Muscle layer of colon (tissue), 2 donors: ENCODE measurements around the gene FAM9C.
"Not testable (repeated sequence)": the region's sequence is repeated elsewhere in the genome, so short reads cannot be mapped to it uniquely, and the experiment has no call there.

Experiments
- H3K27ac ChIP-seq: one replicate; pipeline ENCODE4 v1.7.0; 2013; ENCODE audit warnings: low read depth, mild to moderate bottlenecking, low read length, moderate library complexity
- H3K27me3 ChIP-seq, 2 donors: one replicate each; pipeline ENCODE4 v1.7.0; 2013; ENCODE audit warnings: low read length in 2 of 2, mild to moderate bottlenecking in 2 of 2; ENCODE audit not compliant: insufficient read depth in 2 of 2, control insufficient read depth in 1 of 2
- H3K36me3 ChIP-seq: one replicate; pipeline ENCODE4 v1.7.0; 2013; ENCODE audit warnings: mild to moderate bottlenecking, low read length; ENCODE audit not compliant: insufficient read depth
- H3K4me1 ChIP-seq: one replicate; pipeline ENCODE4 v1.7.0; 2013; ENCODE audit warnings: mild to moderate bottlenecking, low read length; ENCODE audit not compliant: insufficient read depth
- H3K4me3 ChIP-seq, 2 donors: one replicate each; pipeline ENCODE4 v1.7.0; 2013; ENCODE audit warnings: low read length in 2 of 2, low read depth in 1 of 2, mild to moderate bottlenecking in 1 of 2, moderate library complexity in 1 of 2
- H3K9ac ChIP-seq: one replicate; pipeline ENCODE4 v1.7.0; 2013; ENCODE audit warnings: low read length
- H3K9me3 ChIP-seq: one replicate; pipeline ENCODE4 v1.7.0; 2013; ENCODE audit warnings: mild to moderate bottlenecking, low read length
- donor health status: abdominal sarcoma.
- donor health status: Adenocarcinoma of cecum.

Gene FAM9C

DNA sequence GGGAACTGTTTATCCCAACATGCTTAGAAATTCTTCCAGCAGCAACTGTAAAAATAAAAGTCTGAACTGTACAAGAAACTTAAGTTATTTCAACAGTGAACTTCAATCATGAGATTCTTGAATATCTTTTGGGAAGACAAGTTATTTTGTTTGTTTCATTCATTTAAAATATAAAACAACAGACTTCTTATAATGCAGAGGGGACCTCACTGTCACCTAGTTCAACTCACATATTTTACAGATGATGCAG lies 14.9 kb downstream of the FAM9C start:
- Histone ChIP-seq H3K4me1 (peaks cover 6% of the 10 kb centered on the region), H3K4me3 (no peak overlapping the region), H3K9ac (no peak overlapping the region), H3K36me3 (no peaks in the 10 kb centered on the region), H3K27ac (no peak overlapping the region), H3K27me3 (no peaks in the 10 kb centered on the region), H3K9me3 (no peaks in the 10 kb centered on the region)

DNA sequence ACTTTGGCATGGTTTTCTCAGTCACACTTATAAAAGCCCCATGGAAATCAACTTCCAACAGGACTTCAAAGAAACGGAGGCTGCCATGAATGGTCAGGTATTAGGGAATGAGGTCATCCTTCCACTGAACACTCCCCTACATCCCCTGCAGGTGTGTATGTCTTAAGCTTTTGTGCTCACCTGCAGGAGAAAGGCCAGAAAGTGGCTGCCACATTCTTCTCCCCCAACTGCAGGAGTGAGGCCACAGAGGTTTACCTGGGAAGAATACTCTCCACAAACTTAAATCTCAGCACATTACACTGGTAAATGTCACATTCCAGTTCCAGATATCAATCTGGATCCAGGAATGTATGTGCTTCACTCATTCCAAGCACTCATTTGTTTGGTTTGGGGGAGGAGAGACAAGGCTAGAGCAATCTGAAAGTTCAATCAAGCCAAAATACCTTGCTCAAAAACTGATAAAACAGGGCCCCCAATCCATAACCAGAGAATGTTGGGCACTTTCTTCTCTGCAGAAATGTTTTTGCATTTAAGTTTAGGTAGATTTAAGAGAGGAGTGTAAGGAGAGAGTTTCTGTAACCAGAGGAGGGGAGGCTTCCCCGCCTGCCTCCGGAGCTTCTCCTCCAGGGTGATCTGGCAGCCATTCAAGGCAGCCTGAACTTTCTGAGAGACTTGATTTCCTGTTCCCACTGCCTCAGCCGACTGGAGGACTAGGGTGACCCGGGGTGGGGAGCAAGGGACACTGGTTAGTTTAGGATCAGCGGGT lies 15.4 kb downstream of the FAM9C start:
- H3K9ac ChIP-seq, result no peak overlapping the region
- no peaks in the 10 kb centered on the region for H3K27me3 ChIP-seq
- no peaks in the 10 kb centered on the region for H3K36me3 ChIP-seq
- H3K4me3 ChIP-seq, result no peak overlapping the region
- H3K9me3 ChIP-seq, result no peaks in the 10 kb centered on the region
- peaks cover 6% of the 10 kb centered on the region for H3K4me1 ChIP-seq
- H3K27ac ChIP-seq, result no peak overlapping the region

DNA sequence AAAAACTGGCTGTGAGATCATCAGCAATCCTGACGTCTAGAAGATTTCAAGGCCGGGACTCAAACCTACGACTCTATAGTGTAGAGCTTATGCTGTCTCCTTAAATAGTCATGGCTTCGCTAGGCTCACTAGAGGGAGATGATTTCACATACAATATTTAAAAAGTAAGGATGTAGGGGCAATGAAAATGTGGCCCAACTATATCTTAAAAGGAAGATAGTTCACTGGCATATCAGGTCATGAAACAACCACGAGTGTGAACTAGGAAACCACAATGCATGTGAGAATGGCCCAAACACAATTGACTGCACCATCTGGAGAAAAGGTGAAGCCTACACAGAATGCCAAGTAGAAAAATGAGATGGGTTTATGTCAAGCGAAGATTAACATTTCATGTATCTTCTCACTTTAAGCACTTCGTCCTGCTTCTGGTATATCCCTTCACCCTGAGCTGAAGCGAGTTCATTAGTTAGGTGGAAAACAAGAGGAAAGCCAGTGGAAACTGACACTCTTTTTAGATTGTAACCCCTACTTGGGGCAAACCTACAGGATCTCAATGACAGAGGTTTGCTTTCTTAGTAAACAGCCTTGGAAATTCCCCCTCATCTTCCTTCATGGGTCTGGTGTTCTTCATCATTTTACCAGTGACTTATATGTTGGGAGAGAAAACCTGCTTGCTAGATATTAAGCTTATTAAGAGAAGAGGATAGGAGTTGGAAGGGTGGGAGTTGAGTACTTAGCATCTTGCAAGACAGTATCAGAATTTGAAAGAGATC lies 17.4 kb downstream of the FAM9C start:
- Histone ChIP-seq H3K9me3 (no peaks in the 10 kb centered on the region), H3K4me1 (peaks cover 6% of the 10 kb centered on the region), H3K9ac (no peak overlapping the region), H3K36me3 (no peaks in the 10 kb centered on the region), H3K4me3 (no peak overlapping the region), H3K27me3 (no peaks in the 10 kb centered on the region), H3K27ac (no peak overlapping the region)

DNA sequence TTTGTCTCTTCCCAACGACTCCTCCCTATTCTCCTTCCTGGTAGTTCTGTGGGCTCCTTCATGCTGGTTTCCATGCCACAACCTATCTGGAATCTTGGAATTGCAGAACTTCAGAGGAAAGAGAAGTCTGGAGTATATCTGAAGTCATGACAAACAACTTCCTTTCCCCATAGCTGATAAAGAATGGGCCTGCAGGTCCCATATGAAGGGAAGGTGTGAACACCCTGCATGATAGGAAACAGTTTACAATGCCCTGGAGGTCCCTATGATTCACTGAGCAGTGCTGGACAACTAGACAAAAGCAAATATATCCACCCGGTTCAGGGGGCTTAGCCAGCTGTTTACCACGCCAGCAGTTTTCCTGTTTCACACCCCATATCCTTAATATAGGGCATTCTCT lies 19.4 kb downstream of the FAM9C start:
- no peaks in the 10 kb centered on the region for H3K36me3 ChIP-seq

DNA sequence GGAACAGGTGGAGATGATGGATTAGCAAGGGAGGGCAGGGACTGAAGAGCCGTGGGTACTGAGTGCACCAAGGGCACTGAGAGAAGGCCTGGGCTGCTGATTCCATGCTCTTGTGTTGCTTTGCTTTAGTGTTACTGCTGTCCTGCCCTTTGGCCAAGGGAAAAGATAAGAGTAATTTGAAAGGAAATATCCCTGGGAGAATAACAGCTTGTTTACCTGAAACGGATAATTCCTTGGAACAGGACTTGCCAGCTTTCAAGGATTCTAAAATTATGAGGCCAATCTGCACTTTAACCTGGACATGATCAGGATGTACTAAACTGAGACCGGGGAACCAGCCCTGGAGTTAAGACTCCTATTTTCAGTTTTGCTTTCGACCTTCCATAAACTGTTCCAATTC lies 20.4 kb downstream of the FAM9C start:
- no peak overlapping the region for H3K27ac ChIP-seq
- no peaks in the 10 kb centered on the region for H3K9me3 ChIP-seq
- no peaks in the 10 kb centered on the region for H3K36me3 ChIP-seq
- no peak overlapping the region for H3K4me3 ChIP-seq
- H3K4me1 ChIP-seq, result peaks cover 3% of the 10 kb centered on the region
- H3K27me3 ChIP-seq, result no peaks in the 10 kb centered on the region
- no peak overlapping the region for H3K9ac ChIP-seq

More for the DNA sequence above, 19.4 kb downstream of the FAM9C start:
- H3K4me3 ChIP-seq, result no peak overlapping the region
- H3K9me3 ChIP-seq, result no peaks in the 10 kb centered on the region
- no peaks in the 10 kb centered on the region for H3K27me3 ChIP-seq
- H3K4me1 ChIP-seq, result peaks cover 6% of the 10 kb centered on the region
- no peak overlapping the region for H3K9ac ChIP-seq
- no peak overlapping the region for H3K27ac ChIP-seq

DNA sequence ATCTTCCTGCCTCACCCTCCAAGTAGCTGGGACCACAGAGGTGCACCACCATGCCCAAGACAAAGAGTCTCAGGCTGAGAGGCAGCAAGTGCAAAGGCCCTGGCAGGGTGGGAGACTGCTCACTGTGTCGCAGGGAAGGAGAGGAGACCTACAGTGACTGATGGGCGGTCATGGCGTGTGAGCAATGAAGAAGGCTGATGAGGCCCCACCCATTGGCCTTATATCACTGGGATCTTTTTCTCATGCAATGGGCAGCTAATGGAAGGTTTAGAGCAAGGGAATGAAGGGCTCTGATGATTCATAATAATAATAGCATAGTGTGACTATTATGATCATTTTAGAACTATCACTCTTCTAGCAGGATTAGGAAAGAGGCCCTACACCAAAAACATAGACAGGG lies 20.9 kb downstream of the FAM9C start:
- Histone ChIP-seq H3K4me3 (no peak overlapping the region), H3K9ac (no peak overlapping the region), H3K27me3 (no peaks in the 10 kb centered on the region), H3K36me3 (no peaks in the 10 kb centered on the region), H3K4me1 (no peaks in the 10 kb centered on the region), H3K27ac (no peak overlapping the region), H3K9me3 (no peaks in the 10 kb centered on the region)

DNA sequence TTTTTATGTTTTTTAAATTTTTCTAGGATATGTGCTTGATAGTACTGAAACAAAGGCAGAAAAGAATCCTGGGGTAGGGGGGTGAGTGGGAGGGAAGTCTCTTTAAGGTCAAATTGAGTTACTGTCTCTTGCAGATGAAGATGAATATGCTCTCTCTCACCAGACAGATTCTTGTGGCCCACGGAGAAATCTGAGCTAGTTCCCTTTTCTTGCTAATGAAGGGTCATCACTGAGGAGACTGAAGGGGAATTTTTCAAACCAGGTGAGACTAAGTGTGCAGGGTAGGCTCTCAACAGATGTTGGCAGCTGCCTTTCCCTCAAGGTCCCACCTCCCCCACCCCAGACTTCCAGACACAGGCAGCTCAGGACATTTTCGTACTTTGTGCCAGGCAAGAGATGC lies 21.5 kb downstream of the FAM9C start:
- H3K4me1 ChIP-seq, result no peaks in the 10 kb centered on the region
- no peaks in the 10 kb centered on the region for H3K9me3 ChIP-seq
- H3K27ac ChIP-seq, result no peak overlapping the region
- no peak overlapping the region for H3K9ac ChIP-seq
- H3K36me3 ChIP-seq, result no peaks in the 10 kb centered on the region
- no peak overlapping the region for H3K4me3 ChIP-seq
- H3K27me3 ChIP-seq, result no peaks in the 10 kb centered on the region

DNA sequence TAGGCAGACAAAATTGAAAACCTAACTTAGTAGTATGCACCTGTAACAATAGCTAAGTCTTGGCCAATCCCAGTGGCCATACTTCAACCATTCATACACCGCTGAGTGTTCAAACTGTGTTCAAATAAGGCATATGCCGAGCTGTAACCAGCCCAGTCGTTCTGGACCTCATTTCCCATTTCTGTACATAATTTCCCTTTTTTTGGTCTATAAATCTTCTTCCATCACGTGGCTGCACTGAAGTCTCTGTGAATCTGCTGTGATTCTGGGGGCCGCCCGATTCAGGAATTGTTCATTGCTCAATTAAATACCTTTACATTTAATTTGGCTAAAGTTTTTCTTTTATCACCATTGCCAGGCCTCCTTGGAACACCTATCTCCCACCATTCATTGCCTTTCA lies 27.7 kb downstream of the FAM9C start:
- not testable (repeated sequence) for H3K9ac ChIP-seq, H3K27ac ChIP-seq, H3K4me1 ChIP-seq, H3K27me3 ChIP-seq, H3K9me3 ChIP-seq, H3K36me3 ChIP-seq, H3K4me3 ChIP-seq

DNA sequence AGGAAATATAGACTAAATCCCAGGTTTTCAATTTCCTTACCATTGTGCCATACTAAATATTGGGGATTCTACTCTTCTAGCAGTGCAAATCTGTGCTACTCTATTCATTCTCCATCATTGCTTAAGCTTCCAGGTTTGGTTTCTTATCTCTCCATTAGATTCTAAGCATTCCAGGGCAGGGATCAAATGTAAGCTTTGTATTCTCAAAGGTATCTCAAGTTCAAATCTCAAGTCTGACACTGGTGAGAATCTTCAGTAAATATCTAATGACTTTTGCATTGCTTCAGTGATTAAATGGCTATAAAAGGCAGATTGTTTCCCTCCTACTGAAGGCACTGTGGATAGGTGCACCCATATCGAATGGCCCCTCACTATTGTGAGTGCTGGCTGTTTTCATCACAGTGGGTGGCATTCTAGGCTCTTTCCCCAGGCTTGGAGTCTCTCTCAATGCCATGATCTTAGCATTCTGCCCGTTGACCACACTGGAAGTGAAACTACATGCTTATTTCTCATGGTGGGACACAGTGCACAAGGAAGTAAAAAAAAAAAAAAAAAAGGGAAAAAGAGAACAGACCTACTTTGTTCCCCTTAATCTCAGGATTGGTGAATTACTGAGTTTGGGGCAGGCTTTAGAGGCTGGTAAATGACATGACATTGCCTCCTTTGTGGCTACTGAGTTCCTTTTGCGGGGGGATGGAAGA lies 28.7 kb downstream of the FAM9C start:
- Histone ChIP-seq H3K36me3 (no peaks in the 10 kb centered on the region), H3K9me3 (no peaks in the 10 kb centered on the region), H3K4me1 (no peaks in the 10 kb centered on the region), H3K27ac (no peak overlapping the region), H3K4me3 (no peak overlapping the region), H3K9ac (no peak overlapping the region), H3K27me3 (no peaks in the 10 kb centered on the region)

DNA sequence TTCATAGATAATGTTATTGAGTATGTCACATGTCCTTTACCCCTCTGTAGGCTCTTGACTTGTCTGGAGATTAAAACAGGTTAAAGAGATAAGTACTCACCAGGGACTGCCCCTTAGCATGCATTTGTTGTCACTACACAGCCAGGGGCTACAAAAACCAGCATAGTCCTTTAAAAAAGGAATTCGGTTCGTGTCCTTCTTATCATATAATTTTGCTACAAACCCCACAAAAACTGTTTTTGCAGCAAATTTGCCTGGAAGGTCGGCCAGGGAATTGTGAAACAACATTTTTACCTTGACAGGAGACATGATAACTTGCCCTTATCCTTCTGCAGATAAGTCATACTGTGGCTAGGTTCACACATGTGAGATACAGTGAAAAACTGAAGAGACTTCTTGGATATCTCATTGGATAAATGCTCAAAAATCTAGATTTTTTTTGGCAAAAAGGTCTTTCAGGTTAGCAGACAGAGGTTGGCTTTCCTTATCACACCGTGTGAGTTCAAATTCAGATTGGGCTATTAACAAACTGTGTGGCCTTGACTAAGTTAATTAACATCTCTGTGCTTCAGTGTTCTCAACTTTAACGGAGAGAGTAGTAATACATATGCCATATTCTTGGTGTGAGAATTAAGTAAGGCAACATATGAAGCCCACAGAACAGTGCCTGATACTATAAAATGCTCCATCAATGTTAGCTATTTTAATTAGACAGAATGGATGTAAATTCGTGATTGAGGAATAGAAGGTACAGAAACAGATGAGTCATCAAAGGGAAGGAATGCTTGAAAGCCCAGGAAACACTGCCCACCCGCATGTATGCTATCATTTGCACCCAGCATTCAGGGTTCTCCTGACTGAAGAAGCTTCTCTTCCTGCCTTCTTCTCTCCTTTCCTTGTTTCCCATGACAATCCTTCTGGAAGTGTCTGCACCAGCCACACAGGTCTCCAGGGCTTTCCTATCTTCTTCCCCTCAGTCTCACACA lies 30.0 kb downstream of the FAM9C start:
- no peak overlapping the region for H3K27ac ChIP-seq
- H3K9me3 ChIP-seq, result no peaks in the 10 kb centered on the region
- no peak overlapping the region for H3K9ac ChIP-seq

More for the DNA sequence above, 30.0 kb downstream of the FAM9C start:
- Histone ChIP-seq H3K27me3 (no peaks in the 10 kb centered on the region), H3K4me1 (no peaks in the 10 kb centered on the region), H3K36me3 (no peaks in the 10 kb centered on the region), H3K4me3 (no peak overlapping the region)
